ENCODE results near the gene RPS27L.

RPS27L gene

GRCh38 chr15:63169788-63170187, 12.5 kb upstream of the RPS27L start:
- Histone ChIP-seq H3K4me3 (ENCODE audit: insufficient read length, low read depth) (no peak overlapping the region), H3K36me3 (ENCODE audit: insufficient read depth, insufficient read length, low read length) (no peaks in the 10 kb centered on the region), H3K4me1 (ENCODE audit: insufficient read depth, insufficient read length) (no peaks in the 10 kb centered on the region), H3K9me3 (ENCODE audit: insufficient read depth, low read length) (no peaks in the 10 kb centered on the region), H3K27me3 (ENCODE audit: insufficient read depth, insufficient read length) (no peaks in the 10 kb centered on the region), H3K9ac (ENCODE audit: insufficient read length, low read depth) (no peak overlapping the region)
- TF ChIP-seq YY1 (IDR thresholded peaks at IDR 0.05; ENCODE audit: insufficient read depth, insufficient read length) (no peak), ZNF274 (IDR thresholded peaks at IDR 0.05; ENCODE audit: low read depth, low read length) (no peak), SUZ12 (IDR thresholded peaks at IDR 0.05; ENCODE audit: extremely low read depth, insufficient read depth, insufficient read length) (no peak)
- DNase-seq (ENCODE audit: low read depth, low spot score) = no peak

- no peaks in the 10 kb centered on the region for H3K4me1 ChIP-seq (ENCODE audit: insufficient read depth, insufficient read length)
- TF ChIP-seq YY1 (IDR thresholded peaks at IDR 0.05; ENCODE audit: insufficient read depth, insufficient read length) = no peak
- DNase-seq (ENCODE audit: low read depth, low spot score) = no peak
- no peaks in the 10 kb centered on the region for H3K36me3 ChIP-seq (ENCODE audit: insufficient read depth, insufficient read length, low read length)
- no peaks in the 10 kb centered on the region for H3K9me3 ChIP-seq (ENCODE audit: insufficient read depth, low read length)
- no peaks in the 10 kb centered on the region for H3K27me3 ChIP-seq (ENCODE audit: insufficient read depth, insufficient read length)
- H3K9ac ChIP-seq (ENCODE audit: insufficient read length, low read depth) = no peak overlapping the region
- H3K4me3 ChIP-seq (ENCODE audit: insufficient read length, low read depth) = no peak overlapping the region
Observed at GRCh38 chr15:63166219-63166618, 8.9 kb upstream of the RPS27L start.

GRCh38 chr15:63165166-63165859, 8.0 kb upstream of the RPS27L start:
- TF ChIP-seq YY1 (IDR thresholded peaks at IDR 0.05; ENCODE audit: insufficient read depth, insufficient read length) (no peak), ZNF274 (IDR thresholded peaks at IDR 0.05; ENCODE audit: low read depth, low read length) (no peak), SUZ12 (IDR thresholded peaks at IDR 0.05; ENCODE audit: extremely low read depth, insufficient read depth, insufficient read length) (no peak)
- H3K36me3 ChIP-seq (ENCODE audit: insufficient read depth, insufficient read length, low read length) = no peaks in the 10 kb centered on the region

GRCh38 chr15:63163217-63163616, 5.9 kb upstream of the RPS27L start:
- no peak for TF ChIP-seq SUZ12 (IDR thresholded peaks at IDR 0.05; ENCODE audit: extremely low read depth, insufficient read depth, insufficient read length)
- TF ChIP-seq ZNF274 (IDR thresholded peaks at IDR 0.05; ENCODE audit: low read depth, low read length) = no peak
- no peak for TF ChIP-seq YY1 (IDR thresholded peaks at IDR 0.05; ENCODE audit: insufficient read depth, insufficient read length)
- no peaks in the 10 kb centered on the region for H3K9me3 ChIP-seq (ENCODE audit: insufficient read depth, low read length)
- no peaks in the 10 kb centered on the region for H3K27me3 ChIP-seq (ENCODE audit: insufficient read depth, insufficient read length)
- H3K9ac ChIP-seq (ENCODE audit: insufficient read length, low read depth) = no peak overlapping the region
- no peak overlapping the region for H3K4me3 ChIP-seq (ENCODE audit: insufficient read length, low read depth)
- H3K4me1 ChIP-seq (ENCODE audit: insufficient read depth, insufficient read length) = no peaks in the 10 kb centered on the region
- DNase-seq (ENCODE audit: low read depth, low spot score) = no peak
- no peaks in the 10 kb centered on the region for H3K36me3 ChIP-seq (ENCODE audit: insufficient read depth, insufficient read length, low read length)

More at GRCh38 chr15:63165166-63165859, 8.0 kb upstream of the RPS27L start:
- Histone ChIP-seq H3K9me3 (ENCODE audit: insufficient read depth, low read length) (no peaks in the 10 kb centered on the region), H3K4me3 (ENCODE audit: insufficient read length, low read depth) (no peak overlapping the region), H3K4me1 (ENCODE audit: insufficient read depth, insufficient read length) (no peaks in the 10 kb centered on the region), H3K27me3 (ENCODE audit: insufficient read depth, insufficient read length) (no peaks in the 10 kb centered on the region), H3K9ac (ENCODE audit: insufficient read length, low read depth) (no peak overlapping the region)
- no peak for DNase-seq (ENCODE audit: low read depth, low spot score)

GRCh38 chr15:63160638-63161037, 3.4 kb upstream of the RPS27L start:
- no peaks in the 10 kb centered on the region for H3K4me1 ChIP-seq (ENCODE audit: insufficient read depth, insufficient read length)
- peaks cover 5% of the 10 kb centered on the region for H3K36me3 ChIP-seq (ENCODE audit: insufficient read depth, insufficient read length, low read length)
- H3K27me3 ChIP-seq (ENCODE audit: insufficient read depth, insufficient read length) = no peaks in the 10 kb centered on the region
- TF ChIP-seq YY1 (IDR thresholded peaks at IDR 0.05; ENCODE audit: insufficient read depth, insufficient read length) (no peak), ZNF274 (IDR thresholded peaks at IDR 0.05; ENCODE audit: low read depth, low read length) (no peak), SUZ12 (IDR thresholded peaks at IDR 0.05; ENCODE audit: extremely low read depth, insufficient read depth, insufficient read length) (no peak)
- no peaks in the 10 kb centered on the region for H3K9me3 ChIP-seq (ENCODE audit: insufficient read depth, low read length)
- DNase-seq (ENCODE audit: low read depth, low spot score) = no peak
- no peak overlapping the region for H3K9ac ChIP-seq (ENCODE audit: insufficient read length, low read depth)
- H3K4me3 ChIP-seq (ENCODE audit: insufficient read length, low read depth) = no peak overlapping the region

- TF ChIP-seq YY1 (IDR thresholded peaks at IDR 0.05; ENCODE audit: insufficient read depth, insufficient read length) = no peak
- no peak for TF ChIP-seq SUZ12 (IDR thresholded peaks at IDR 0.05; ENCODE audit: extremely low read depth, insufficient read depth, insufficient read length)
- no peak for TF ChIP-seq ZNF274 (IDR thresholded peaks at IDR 0.05; ENCODE audit: low read depth, low read length)
- peak overlapping the region; percentile 85 for H3K4me3 ChIP-seq (ENCODE audit: insufficient read length, low read depth)
- no peaks in the 10 kb centered on the region for H3K4me1 ChIP-seq (ENCODE audit: insufficient read depth, insufficient read length)
- H3K9me3 ChIP-seq (ENCODE audit: insufficient read depth, low read length) = no peaks in the 10 kb centered on the region
- peak overlapping the region; percentile 97 for H3K9ac ChIP-seq (ENCODE audit: insufficient read length, low read depth)
- H3K27me3 ChIP-seq (ENCODE audit: insufficient read depth, insufficient read length) = no peaks in the 10 kb centered on the region
- H3K36me3 ChIP-seq (ENCODE audit: insufficient read depth, insufficient read length, low read length) = peaks cover 25% of the 10 kb centered on the region
- DNase-seq (ENCODE audit: low read depth, low spot score) = peak; percentile 48
Observed at GRCh38 chr15:63157891-63158431, 684 bp upstream of the RPS27L start.

- H3K4me3 ChIP-seq (ENCODE audit: insufficient read length, low read depth) = peak overlapping the region; percentile 85
- peak overlapping the region; percentile 97 for H3K9ac ChIP-seq (ENCODE audit: insufficient read length, low read depth)
- no peak for DNase-seq (ENCODE audit: low read depth, low spot score)
- no peak for TF ChIP-seq ZNF274 (IDR thresholded peaks at IDR 0.05; ENCODE audit: low read depth, low read length)
- peaks cover 35% of the 10 kb centered on the region for H3K36me3 ChIP-seq (ENCODE audit: insufficient read depth, insufficient read length, low read length)
- H3K9me3 ChIP-seq (ENCODE audit: insufficient read depth, low read length) = no peaks in the 10 kb centered on the region
- no peaks in the 10 kb centered on the region for H3K27me3 ChIP-seq (ENCODE audit: insufficient read depth, insufficient read length)
- H3K4me1 ChIP-seq (ENCODE audit: insufficient read depth, insufficient read length) = no peaks in the 10 kb centered on the region
Observed at GRCh38 chr15:63156755-63157117, 541 bp downstream of the RPS27L start.

Data from NT2/D1 (cell line).